ENCODE data around the gene LKAAEAR1. TPM values are rescaled to one million over a fixed set of nuclear protein-coding genes. Genes with fewer than 3 reads are reported as not detected.

The LKAAEAR1 gene
- total and polyA plus RNA-seq, 9 of the 15 experiments (the other 6 are each of a cell fraction or from before 2014, with no cell fraction given): not detected

- no peak for TF ChIP-seq CHD7 (IDR thresholded peaks at IDR 0.05; ENCODE audit: low read depth, low read length)
- TF ChIP-seq SMAD2 (IDR thresholded peaks at IDR 0.05; ENCODE audit: low read depth, low read length): no peak
- no peak for TF ChIP-seq HOXB6 (CRISPR knock-in tag; IDR thresholded peaks at IDR 0.05; ENCODE audit: borderline replicate concordance)
- TF ChIP-seq HNRNPLL (IDR thresholded peaks at IDR 0.05; ENCODE audit: low read depth, low read length, poor library complexity, severe bottlenecking): peak; percentile 79
- TF ChIP-seq NFYB (IDR thresholded peaks at IDR 0.05; ENCODE audit: extremely low read depth, insufficient read length): no peak
- TF ChIP-seq CREB3L1 (IDR thresholded peaks at IDR 0.05; ENCODE audit: borderline replicate concordance, low read depth): peak; percentile 97
- TF ChIP-seq L3MBTL2 (IDR thresholded peaks at IDR 0.05): peak; percentile 86; the same call in 1 of the 2 replicates
- no peak for TF ChIP-seq ZNF324 (CRISPR knock-in tag; IDR thresholded peaks at IDR 0.05)
- 0 out of 4 replicates have a peak, but pooled peaks of 1 of the 2 experiments have one; percentile 46 for TF ChIP-seq MLX (CRISPR knock-in tag; conservative IDR thresholded peaks at IDR 0.05)
These were observed 21.4 kb downstream of the LKAAEAR1 start, which contains the start of gene TCEA2 (continued) for GRCh38 chr20:64062596-64063388.

All from K562 (cell line).